ENCODE measurements around the gene NSUN7.

DNA sequence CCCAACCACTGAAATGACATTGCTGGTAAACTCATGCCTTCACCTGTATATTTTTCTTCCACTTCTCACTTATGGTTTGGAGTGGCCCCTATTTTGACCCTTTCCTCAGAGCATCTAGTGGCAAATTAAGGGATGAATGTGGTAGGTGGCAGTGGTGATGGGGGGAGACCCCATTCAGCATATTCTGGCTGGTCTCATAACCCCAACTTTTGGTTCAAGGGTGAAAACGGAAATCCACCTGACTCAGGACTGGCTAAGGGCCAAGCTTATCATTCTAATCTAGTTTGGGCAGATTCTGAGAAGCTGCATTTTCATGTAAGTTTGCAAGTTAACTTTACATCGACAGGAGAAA, 47.0 kb upstream of the NSUN7 start:
- TF ChIP-seq TAF1 (IDR thresholded peaks at IDR 0.05; ENCODE audit: low read depth), result no peak
- TF ChIP-seq, protein P1, sequence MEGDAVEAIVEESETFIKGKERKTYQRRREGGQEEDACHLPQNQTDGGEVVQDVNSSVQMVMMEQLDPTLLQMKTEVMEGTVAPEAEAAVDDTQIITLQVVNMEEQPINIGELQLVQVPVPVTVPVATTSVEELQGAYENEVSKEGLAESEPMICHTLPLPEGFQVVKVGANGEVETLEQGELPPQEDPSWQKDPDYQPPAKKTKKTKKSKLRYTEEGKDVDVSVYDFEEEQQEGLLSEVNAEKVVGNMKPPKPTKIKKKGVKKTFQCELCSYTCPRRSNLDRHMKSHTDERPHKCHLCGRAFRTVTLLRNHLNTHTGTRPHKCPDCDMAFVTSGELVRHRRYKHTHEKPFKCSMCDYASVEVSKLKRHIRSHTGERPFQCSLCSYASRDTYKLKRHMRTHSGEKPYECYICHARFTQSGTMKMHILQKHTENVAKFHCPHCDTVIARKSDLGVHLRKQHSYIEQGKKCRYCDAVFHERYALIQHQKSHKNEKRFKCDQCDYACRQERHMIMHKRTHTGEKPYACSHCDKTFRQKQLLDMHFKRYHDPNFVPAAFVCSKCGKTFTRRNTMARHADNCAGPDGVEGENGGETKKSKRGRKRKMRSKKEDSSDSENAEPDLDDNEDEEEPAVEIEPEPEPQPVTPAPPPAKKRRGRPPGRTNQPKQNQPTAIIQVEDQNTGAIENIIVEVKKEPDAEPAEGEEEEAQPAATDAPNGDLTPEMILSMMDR (IDR thresholded peaks at IDR 0.05; ENCODE audit: poor library complexity, severe bottlenecking), result no peak
- TF ChIP-seq POLR2AphosphoS5 (IDR thresholded peaks at IDR 0.05), result no peak
- TF ChIP-seq EZH2 (IDR thresholded peaks at IDR 0.05; ENCODE audit: borderline replicate concordance, insufficient read depth, low read length, poor library complexity, severe bottlenecking), result no peak
- TF ChIP-seq EP300 (conservative IDR thresholded peaks at IDR 0.05; ENCODE audit: poor library complexity, severe bottlenecking), result no peak
- no peak for TF ChIP-seq SMC3 (conservative IDR thresholded peaks at IDR 0.05; ENCODE audit: poor library complexity)
- TF ChIP-seq, protein P2, sequence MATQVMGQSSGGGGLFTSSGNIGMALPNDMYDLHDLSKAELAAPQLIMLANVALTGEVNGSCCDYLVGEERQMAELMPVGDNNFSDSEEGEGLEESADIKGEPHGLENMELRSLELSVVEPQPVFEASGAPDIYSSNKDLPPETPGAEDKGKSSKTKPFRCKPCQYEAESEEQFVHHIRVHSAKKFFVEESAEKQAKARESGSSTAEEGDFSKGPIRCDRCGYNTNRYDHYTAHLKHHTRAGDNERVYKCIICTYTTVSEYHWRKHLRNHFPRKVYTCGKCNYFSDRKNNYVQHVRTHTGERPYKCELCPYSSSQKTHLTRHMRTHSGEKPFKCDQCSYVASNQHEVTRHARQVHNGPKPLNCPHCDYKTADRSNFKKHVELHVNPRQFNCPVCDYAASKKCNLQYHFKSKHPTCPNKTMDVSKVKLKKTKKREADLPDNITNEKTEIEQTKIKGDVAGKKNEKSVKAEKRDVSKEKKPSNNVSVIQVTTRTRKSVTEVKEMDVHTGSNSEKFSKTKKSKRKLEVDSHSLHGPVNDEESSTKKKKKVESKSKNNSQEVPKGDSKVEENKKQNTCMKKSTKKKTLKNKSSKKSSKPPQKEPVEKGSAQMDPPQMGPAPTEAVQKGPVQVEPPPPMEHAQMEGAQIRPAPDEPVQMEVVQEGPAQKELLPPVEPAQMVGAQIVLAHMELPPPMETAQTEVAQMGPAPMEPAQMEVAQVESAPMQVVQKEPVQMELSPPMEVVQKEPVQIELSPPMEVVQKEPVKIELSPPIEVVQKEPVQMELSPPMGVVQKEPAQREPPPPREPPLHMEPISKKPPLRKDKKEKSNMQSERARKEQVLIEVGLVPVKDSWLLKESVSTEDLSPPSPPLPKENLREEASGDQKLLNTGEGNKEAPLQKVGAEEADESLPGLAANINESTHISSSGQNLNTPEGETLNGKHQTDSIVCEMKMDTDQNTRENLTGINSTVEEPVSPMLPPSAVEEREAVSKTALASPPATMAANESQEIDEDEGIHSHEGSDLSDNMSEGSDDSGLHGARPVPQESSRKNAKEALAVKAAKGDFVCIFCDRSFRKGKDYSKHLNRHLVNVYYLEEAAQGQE (IDR thresholded peaks at IDR 0.05; ENCODE audit: borderline replicate concordance), result no peak
- TF ChIP-seq RAD21 (conservative IDR thresholded peaks at IDR 0.05), result no peak
- TF ChIP-seq MXI1 (conservative IDR thresholded peaks at IDR 0.05; ENCODE audit: poor library complexity, severe bottlenecking), result no peak

Data from neural cell (in vitro differentiated cells).